NCI-H748 treated with DMSO at 0.1 percent for 48 hours (cell line): ENCODE measurements around the gene ASIC3.
A peak's percentile ranks its signal among the peaks of the same experiment; 100 is the strongest.
"Not testable (repeated sequence)": the region's sequence is repeated elsewhere in the genome, so short reads cannot be mapped to it uniquely, and the experiment has no call there.

Experiments used
- DNase-seq: peaks from one replicate; lab custom pipeline; 2025; lab: John Stamatoyannopoulos, UW

The ASIC3 gene

DNA sequence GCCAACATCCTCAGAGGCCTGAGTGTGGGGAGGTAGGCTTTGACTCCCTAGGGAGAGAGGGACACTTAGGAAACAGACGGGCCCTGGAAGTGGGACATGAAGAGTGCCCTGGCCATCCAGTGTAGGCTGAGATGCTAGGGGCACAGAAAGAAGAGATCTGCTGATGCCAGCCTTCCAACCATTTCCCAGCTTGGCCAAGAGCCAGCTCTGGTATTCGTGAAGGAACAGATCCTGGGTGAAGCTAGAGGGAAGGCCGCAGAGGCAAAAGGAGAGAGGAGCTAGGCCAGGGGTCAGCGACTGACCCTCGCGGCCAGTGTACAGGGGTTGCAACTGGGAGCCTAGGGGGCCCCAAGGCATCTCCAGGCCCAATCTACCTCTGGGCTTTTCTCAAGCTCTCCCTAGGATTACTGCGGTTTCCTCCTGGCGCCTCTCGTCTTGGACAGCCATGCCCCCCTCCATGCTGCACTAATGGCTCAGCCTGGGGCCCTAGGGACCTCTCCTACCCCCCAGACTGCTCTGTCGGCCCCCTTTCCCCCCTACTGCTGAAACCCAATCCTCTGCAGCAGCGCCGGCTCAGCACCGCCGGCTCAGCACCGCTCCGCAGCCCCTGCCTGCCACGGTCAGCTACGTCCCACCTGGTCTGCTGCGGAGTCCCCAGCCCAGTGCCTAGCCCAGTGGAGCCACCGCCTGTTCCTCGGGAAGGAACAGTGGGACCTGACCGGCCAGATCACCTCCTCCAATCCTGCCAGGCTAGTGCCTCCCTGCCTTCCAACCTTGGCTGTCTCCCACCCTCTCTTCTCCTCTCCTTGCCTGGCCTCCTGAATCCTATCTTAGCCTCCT is at the start of gene ASIC3:
Gene ASIC3 (plus strand): TSS at position 556 of the 840 bp plus-strand sequence. CDS start 355 bp downstream, outside the sequence.
- DNase-seq, result no peak

DNA sequence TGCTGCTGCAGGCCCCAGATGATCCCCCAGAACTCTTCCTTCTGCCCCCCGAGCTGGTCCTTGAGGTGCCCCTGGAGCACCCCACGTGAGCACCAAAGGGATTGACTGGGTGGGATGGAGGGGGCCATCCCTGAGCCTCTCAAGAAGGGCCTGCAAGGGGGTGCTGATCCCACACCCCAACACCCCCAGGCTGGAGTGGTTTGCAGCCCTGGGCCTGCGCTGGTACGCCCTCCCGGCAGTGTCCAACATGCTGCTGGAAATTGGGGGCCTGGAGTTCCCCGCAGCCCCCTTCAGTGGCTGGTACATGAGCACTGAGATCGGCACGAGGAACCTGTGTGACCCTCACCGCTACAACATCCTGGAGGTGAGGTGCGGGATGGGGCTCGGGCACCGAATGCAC is 49.3 kb upstream of the ASIC3 start:
- no peak for DNase-seq

DNA sequence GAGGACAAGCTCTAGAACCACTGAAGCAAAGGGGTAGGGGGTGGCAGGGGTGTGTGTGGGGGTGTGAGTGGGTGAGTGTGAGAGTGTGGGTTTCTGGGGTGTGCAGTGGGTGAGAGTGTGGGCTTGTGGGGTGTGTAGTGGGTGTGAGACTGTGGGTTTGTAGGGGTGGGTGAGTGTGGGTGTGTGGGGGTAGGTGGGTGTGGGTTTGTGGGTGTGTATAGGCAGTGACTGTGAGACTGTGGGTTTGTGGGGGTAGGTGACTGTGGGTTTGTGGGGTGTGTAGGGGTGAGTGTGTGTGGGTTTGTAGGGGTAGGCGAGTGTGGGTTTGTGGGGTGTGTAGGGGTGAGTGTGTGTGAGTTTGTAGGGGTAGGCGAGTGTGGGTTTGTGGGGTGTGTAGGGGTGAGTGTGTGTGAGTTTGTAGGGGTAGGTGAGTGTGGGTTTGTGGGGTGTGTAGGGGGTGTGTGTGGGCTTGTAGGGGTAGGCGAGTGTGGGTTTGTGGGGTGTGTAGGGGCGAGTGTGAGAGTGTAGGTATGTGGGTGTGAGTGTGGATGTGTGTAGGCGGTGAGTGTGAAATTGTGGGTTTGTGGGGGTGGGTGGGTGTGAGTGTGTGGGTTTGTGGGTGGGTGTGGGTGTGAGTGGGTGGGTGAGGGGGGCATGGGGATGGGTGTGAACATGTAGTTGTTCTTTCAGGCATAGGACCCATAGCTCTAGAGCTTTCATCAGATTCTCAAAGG is 48.7 kb upstream of the ASIC3 start:
- DNase-seq, result no peak

DNA sequence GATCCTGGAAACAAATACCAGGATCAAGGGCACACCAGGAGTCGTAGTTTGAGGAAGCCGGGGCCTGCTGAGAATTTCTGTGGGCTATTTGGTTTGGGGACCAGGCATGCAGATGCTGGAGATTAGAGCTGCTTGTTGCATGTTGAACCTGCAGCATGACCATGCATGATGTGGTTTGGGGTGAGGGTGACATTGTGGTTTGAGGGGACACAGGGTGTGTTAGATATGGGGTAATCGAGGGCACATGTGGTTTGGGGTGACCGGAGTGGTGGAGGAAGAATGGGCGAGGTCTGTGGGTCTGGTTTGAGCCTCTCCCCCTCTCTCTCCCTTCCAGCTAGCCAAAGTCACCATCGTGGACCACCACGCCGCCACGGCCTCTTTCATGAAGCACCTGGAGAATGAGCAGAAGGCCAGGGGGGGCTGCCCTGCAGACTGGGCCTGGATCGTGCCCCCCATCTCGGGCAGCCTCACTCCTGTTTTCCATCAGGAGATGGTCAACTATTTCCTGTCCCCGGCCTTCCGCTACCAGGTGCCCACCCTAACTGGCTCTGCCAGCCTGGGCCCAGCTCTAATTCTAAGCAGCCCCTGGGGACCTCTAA is 47.3 kb upstream of the ASIC3 start:
- DNase-seq, result no peak

DNA sequence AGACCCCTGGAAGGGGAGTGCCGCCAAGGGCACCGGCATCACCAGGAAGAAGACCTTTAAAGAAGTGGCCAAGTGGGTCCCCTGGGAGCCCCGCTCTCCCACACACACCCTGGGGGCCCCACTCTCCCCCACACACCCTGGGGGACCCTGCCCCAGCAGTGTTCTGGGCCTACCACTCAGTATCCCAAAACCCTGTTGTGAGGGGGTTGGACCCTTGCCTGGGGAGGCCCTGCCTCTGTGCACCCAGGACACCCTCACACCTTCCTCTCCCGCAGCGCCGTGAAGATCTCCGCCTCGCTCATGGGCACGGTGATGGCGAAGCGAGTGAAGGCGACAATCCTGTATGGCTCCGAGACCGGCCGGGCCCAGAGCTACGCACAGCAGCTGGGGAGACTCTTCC is 46.8 kb upstream of the ASIC3 start:
- no peak for DNase-seq

DNA sequence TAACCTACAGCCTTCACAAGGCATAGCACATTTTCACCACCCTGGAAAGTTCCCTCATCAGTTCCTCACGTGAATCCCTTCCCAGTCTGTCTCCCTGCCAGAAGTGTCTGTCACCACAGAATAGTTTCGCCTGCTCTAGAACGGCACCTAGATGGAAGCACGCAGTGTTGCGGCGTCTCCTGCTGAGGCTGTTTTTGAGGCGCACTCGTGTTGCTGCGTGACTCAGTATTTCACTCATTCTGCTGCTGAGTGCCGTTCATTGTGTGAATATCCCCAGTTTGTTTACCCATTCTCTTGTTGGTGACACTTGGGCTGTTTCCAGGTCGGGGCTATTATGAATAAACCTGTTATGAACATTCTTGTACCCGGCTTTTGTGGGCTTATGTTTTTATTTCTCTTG is 44.8 kb upstream of the ASIC3 start:
- peak; percentile 47 for DNase-seq

DNA sequence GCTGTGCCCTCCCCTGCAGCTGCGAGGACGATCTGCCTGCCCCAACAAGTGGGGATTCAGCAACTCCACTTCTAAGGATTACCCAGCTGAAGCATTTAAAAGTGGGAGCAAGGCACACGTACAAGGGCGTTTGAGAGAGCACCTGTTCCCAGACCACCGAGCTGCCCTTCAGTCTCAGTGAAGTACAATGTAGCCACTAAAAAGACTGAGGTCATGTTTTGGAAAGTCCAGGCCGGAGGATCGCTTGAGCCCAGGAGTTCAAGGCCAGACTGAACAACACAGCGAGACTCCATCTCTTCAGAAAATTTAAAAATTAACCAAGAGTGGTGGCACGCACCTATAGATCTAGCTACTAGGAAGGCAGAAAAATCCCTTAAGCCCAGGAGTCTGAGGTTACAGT is 42.8 kb upstream of the ASIC3 start:
- no peak for DNase-seq

DNA sequence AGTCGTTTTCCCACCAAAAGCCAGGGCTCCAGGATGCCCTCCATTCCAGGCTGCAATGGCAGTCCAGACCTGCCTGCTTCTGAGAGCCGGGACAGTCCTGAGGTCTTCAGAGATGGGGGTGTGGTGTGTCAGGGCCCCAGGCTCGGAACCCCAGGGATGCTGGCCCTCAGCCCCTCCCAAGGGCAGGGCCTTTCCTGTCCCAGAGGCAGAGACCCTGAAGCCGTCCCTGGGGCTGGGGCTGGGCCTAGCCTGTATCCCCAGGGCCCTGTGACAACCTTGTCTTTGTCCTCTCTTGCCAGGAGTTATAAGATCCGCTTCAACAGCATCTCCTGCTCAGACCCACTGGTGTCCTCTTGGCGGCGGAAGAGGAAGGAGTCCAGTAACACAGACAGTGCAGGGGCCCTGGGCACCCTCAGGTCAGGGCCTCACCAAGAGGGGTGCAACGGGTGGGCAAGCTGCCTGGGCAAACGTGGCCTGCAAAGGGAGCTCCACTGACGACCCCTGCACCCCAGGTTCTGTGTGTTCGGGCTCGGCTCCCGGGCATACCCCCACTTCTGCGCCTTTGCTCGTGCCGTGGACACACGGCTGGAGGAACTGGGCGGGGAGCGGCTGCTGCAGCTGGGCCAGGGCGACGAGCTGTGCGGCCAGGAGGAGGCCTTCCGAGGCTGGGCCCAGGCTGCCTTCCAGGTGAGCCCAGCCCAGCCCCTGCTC is 41.6 kb upstream of the ASIC3 start:
- no peak for DNase-seq

DNA sequence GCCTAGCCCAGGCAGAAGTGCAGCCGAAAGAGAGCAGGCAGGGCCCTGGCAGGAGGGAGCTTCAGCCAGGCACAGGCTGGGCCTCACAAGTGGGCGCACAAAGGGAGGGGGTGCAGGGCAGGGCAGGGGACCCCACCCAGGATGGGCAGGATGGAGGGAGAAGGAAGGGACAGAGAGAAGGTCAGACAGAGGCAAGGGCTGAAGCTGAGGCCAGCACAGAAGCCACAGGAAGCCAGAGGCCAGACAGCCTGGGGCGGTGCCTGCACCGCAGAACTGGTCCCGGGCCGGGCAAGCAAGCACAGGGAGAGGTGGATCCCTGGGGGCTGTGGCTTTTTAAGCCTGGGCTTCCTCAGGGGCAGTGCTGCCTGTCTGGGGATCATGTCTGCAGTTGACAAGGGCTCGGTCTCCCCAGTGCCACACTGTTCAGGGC is 40.8 kb upstream of the ASIC3 start:
- no peak for DNase-seq

DNA sequence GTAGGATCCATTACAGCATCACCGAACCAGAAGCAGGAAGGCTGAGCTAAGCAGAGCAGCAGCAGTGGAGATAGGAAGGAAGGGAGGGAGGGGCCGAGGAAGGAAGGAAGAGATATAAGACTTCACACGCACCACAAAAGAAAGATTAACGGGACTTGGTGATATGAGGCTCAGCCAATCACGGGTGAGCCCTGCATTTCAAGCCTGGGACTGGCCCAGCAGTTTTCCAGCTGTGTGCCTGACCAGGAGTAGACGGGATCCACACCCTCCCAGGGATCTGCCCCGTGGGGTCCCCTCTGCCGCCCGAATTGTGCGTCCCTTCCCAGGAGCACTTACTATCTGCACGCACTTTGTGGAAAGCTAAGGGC is 40.2 kb upstream of the ASIC3 start:
- no peak for DNase-seq

DNA sequence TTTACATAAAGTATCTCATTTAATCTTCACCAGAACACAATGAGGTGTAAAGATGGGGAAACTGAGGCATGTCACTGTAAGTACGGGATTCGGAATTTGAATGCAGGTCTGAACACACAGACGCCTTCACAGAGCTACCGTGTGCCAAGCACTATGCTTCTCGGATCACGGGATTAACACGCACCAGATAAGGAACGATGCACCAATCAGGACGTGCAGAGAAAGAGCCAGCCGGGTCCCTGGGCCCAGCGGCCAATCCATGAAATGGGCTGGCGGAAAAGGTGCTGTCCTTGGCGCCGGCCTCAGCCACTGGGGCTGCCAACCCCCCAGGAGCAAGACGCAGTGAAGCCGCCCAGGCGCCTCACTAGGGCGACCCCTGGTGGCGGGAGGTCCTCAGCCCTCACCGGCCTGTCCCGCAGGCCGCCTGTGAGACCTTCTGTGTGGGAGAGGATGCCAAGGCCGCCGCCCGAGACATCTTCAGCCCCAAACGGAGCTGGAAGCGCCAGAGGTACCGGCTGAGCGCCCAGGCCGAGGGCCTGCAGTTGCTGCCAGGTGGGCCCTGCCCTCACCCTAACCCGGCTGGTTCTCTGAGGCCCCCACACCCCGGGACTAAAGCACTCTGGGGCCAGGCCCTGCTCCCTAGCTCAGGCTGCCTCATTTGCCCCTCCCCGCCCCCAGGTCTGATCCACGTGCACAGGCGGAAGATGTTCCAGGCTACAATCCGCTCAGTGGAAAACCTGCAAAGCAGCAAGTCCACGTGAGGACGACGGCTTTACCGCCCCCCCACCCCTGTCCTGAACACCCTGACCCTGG is 39.6 kb upstream of the ASIC3 start:
- DNase-seq, result no peak

DNA sequence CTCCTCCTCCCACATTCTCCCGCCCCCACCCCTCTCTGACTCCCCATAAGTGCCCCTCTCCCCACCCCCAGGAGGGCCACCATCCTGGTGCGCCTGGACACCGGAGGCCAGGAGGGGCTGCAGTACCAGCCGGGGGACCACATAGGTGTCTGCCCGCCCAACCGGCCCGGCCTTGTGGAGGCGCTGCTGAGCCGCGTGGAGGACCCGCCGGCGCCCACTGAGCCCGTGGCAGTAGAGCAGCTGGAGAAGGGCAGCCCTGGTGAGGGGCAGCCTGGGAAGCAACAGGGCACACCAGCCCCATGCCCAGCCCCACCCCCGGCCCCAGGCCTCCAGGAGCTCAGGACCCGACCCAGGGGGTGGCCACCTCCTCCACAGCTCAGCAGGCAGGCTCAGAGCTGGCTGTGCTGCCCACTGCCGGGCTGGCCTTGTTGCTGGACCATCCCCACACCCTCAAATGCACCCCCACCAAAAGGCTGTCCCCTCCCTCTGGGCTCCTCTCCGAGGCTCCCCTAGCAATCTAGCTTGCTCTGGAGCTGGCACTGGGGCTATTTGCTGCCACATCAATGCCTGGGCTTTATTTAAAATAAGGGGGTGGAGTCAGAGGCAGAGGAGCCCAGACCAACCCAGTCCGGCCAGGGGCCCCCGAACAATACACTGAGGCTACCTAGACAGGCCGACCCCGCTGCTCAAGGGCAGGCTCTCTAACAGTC is 38.8 kb upstream of the ASIC3 start:
- DNase-seq, result no peak

DNA sequence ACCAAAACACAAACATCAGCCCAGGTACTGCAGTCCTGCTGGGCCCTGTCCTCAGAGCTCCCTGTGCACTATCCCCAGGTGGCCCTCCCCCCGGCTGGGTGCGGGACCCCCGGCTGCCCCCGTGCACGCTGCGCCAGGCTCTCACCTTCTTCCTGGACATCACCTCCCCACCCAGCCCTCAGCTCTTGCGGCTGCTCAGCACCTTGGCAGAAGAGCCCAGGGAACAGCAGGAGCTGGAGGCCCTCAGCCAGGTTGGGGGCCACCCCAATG is 38.4 kb upstream of the ASIC3 start:
- DNase-seq, result no peak

DNA sequence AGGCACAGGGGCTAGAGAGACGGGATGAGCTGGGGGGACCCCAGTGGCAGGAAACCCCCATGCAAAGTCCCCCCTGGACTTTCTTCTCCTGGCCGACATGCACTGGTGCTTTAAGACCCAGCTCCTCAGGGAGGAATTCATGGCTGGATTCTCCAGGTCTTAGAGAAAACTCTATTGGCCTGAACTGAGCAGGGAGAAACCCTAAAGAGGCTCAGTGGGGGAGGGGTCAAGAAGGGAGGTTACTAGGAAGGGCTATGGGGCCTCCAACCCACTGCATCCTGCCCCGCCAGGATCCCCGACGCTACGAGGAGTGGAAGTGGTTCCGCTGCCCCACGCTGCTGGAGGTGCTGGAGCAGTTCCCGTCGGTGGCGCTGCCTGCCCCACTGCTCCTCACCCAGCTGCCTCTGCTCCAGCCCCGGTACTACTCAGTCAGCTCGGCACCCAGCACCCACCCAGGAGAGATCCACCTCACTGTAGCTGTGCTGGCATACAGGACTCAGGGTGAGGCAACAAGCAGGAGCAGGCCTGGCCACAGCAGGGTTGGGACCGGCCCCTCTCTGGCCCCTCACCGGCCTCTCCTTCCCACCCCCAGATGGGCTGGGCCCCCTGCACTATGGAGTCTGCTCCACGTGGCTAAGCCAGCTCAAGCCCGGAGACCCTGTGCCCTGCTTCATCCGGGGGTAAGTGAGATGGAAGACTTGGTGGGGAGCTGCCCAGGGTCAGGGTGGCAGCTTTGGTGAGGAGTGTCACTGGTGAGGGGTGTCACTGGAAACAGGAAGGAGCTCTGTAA is 37.8 kb upstream of the ASIC3 start:
- no peak for DNase-seq

DNA sequence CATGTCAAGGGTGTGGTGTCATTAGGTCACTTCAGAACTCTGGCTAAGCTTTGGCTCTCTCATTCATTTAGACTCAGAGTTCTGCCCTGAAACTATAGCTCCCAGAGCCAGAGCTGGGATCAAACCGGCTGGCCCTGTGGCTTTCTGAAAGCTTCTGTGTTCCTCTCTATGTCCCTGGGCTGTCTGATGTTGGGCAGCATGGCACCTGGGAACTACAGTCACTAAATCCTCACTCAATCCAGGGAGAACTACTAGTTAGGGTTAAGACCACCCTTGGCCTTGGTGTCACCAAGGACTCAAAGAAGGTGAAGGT is 37.3 kb upstream of the ASIC3 start:
- DNase-seq, result no peak

DNA sequence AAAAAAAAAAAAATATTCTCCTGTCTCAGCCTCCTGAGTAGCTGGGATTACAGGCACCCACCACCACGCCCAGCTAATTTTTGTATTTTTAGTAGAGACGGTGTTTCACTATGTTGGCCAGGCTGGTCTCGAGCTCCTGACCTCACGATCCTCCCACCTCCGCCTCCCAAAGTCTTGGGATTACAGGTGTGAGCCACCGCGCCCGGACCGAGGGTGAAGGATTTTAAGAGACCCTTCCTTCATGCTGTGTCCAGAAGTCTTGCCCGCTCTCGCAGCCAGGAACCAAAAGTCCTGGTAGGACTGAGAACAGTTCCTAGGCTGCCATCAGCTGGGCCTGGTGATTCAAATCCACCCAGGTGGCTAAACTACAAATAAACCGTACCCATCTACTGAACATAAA is 36.7 kb upstream of the ASIC3 start:
- DNase-seq, result not testable (repeated sequence)

DNA sequence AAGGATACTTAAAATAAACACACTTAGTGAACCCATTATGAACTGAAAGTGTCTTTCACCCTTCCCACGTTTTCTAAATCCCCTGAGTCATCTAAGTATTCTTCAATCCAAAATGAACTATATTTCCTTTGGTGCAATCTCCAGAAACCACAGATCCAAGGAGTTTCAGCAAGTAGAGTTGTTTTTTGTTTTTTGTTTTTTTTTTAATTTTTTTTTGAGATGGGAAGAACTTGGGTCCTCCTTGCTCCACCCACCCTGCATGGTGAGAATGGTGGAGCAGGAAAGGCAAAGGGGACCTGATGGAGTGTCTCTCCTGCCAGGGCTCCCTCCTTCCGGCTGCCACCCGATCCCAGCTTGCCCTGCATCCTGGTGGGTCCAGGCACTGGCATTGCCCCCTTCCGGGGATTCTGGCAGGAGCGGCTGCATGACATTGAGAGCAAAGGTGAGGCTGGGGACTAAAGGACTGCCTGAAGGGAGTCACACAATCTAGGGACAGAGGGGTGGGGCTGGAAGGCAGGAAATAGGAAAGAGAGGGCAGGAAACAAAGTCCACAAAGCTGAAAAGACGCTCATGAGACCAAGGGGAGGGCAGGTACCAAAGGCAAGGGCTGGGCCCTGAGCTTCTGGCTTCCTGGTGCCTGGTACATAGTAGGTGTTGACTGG is 36.2 kb upstream of the ASIC3 start:
- no peak for DNase-seq

DNA sequence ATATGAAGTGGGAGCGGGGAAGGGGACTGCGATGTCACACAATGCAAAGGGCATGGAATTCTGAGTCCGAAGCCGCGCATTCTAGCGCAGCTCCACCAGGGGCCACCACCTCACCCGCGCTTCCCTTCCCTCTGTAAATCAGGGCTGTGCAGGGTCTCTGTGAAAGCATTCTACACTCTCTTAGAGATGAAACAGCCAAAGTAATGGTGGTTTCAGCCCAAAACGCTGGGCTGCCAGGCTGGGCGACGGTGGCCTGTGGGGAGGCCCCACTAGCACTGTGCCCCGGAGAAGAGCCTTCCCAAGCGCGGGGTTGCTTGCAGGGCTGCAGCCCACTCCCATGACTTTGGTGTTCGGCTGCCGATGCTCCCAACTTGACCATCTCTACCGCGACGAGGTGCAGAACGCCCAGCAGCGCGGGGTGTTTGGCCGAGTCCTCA is 35.4 kb upstream of the ASIC3 start:
- DNase-seq, result no peak

DNA sequence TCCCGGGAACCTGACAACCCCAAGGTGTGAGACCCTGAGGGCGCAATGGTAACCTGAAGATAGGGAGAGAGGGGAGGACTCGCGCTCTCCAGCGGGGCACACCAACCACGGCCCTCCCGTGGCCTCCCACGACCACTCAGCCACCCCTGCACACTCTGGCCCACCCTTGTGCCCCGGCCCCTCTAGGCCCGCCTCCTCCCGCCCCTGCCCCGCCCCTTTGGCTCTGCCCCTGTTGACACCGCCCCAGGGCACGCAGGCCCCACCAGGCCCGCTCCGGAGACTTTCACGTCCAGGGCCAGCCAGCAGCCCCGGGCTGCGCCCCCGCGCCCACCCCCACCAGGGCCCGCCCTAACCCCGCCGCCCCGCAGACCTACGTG is 35.0 kb upstream of the ASIC3 start:
- DNase-seq, result no peak
